Measurements from ENCODE around the gene WFDC10B. TPM values are rescaled to one million over a fixed set of nuclear protein-coding genes. Genes with fewer than 3 reads are reported as not detected.

The WFDC10B gene
- total and polyA plus RNA-seq, 9 of the 15 experiments (the other 6 are each of a cell fraction or from before 2014, with no cell fraction given): not detected

DNA sequence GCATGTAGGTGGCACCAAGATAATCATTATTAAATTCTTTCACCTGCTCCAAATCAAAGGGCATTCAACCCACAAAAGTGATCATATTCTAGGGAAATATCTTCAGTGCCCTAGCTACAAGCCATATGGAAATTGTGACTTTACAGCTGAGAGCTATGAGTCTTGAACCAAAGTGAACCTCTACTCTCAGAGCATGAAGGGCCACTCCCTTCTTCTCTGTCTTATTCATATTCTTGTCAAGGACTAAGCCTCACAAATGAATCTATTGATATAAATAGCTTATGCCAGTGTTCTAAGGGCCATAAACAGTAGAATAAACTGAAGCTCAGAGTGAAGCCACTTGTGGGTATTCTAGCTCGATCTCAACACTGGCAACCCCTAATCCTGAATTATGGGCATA lies 46.9 kb upstream of the WFDC10B start:
- Histone ChIP-seq H3K4me1 (replicated peaks in 1 of 2; ENCODE audit: control insufficient read depth in 2 of 2, insufficient read depth in 2 of 2, low read length in 2 of 2) (no peaks in the 10 kb centered on the region), H3K9me3 (replicated peaks; ENCODE audit: control insufficient read depth, insufficient read depth, low read depth, low read length) (no peaks in the 10 kb centered on the region), H3K9me1 (ENCODE audit: control insufficient read depth, insufficient read depth, low read length) (no peaks in the 10 kb centered on the region), H3K9ac (ENCODE audit: insufficient read depth in 1 of 2, low read depth in 2 of 2, low read length in 2 of 2) (no peak overlapping the region), H3K27me3 (ENCODE audit: control insufficient read depth in 2 of 2, insufficient read depth in 2 of 2, low read length in 2 of 2) (peaks cover 3 to 4% of the 10 kb centered on the region in 2 experiments; a peak in 2 of 5 replicates), H3K4me3 (no peak overlapping the region), H3K36me3 (ENCODE audit: control insufficient read depth, insufficient read depth, low read length) (no peaks in the 10 kb centered on the region), H3K79me2 (ENCODE audit: control insufficient read depth, insufficient read depth, low read length) (no peaks in the 10 kb centered on the region), H3K4me2 (ENCODE audit: insufficient read depth, low read length) (no peak overlapping the region), H2AFZ (ENCODE audit: low read depth, low read length) (no peak overlapping the region), H4K20me1 (replicated peaks; ENCODE audit: control insufficient read depth, insufficient read depth, low read length) (no peaks in the 10 kb centered on the region), H3K27ac (ENCODE audit: extremely low read depth, low read depth, low read length) (no peak overlapping the region)
- ChIA-PET POLR2A (no interaction called here), CTCF (ENCODE audit: low intra/inter-chr PET ratio) (no interaction called here)
- in situ Hi-C loops (cut with MboI) (no loop called here), intact Hi-C loops (cut with micrococcal nuclease) (no loop called here)
- no peak for TF ChIP-seq DMBX1 (CRISPR knock-in tag; IDR thresholded peaks at IDR 0.05; ENCODE audit: borderline replicate concordance)
- no peak for TF ChIP-seq TAL1 (IDR thresholded peaks at IDR 0.05)
- TF ChIP-seq ELF2 (CRISPR knock-in tag; IDR thresholded peaks at IDR 0.05): no peak
- TF ChIP-seq SRSF9 (IDR thresholded peaks at IDR 0.05; ENCODE audit: borderline replicate concordance, low read depth, low read length): no peak
- no peak for TF ChIP-seq ESRRB (CRISPR knock-in tag; IDR thresholded peaks at IDR 0.05; ENCODE audit: borderline replicate concordance)
- TF ChIP-seq HCFC1 (IDR thresholded peaks at IDR 0.05; ENCODE audit: low read depth, low read length): no peak
- no peak for TF ChIP-seq EWSR1 (IDR thresholded peaks at IDR 0.05; ENCODE audit: borderline replicate concordance, low read depth, partially characterized antibody)
- TF ChIP-seq OTX1 (CRISPR knock-in tag; IDR thresholded peaks at IDR 0.05): no peak
- TF ChIP-seq NCOR1 (IDR thresholded peaks at IDR 0.05): no peak
- TF ChIP-seq ZNF140 (CRISPR knock-in tag; IDR thresholded peaks at IDR 0.05): no peak
- TF ChIP-seq, protein P1, sequence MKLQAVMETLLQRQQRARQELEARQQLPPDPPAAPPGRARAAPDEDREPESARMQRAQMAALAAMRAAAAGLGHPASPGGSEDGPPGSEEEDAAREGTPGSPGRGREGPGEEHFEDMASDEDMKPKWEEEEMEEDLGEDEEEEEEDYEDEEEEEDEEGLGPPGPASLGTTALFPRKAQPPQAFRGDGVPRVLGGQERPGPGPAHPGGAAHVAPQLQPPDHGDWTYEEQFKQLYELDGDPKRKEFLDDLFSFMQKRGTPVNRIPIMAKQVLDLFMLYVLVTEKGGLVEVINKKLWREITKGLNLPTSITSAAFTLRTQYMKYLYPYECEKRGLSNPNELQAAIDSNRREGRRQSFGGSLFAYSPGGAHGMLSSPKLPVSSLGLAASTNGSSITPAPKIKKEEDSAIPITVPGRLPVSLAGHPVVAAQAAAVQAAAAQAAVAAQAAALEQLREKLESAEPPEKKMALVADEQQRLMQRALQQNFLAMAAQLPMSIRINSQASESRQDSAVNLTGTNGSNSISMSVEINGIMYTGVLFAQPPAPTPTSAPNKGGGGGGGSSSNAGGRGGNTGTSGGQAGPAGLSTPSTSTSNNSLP (IDR thresholded peaks at IDR 0.05; ENCODE audit: borderline replicate concordance, low read depth, low read length): no peak
- TF ChIP-seq RBBP5 (IDR thresholded peaks at IDR 0.05; ENCODE audit: borderline replicate concordance, insufficient read depth, low read length, poor library complexity, severe bottlenecking): no peak
- no peak for TF ChIP-seq GTF2E2 (tag; IDR thresholded peaks at IDR 0.05)
- TF ChIP-seq FOXK1 (CRISPR knock-in tag; IDR thresholded peaks at IDR 0.05; ENCODE audit: borderline replicate concordance): no peak
- TF ChIP-seq SP1 (CRISPR knock-in tag; IDR thresholded peaks at IDR 0.05): no peak
- TF ChIP-seq HDAC3 (IDR thresholded peaks at IDR 0.05; ENCODE audit: borderline replicate concordance, partially characterized antibody): no peak
- TF ChIP-seq, protein P2, sequence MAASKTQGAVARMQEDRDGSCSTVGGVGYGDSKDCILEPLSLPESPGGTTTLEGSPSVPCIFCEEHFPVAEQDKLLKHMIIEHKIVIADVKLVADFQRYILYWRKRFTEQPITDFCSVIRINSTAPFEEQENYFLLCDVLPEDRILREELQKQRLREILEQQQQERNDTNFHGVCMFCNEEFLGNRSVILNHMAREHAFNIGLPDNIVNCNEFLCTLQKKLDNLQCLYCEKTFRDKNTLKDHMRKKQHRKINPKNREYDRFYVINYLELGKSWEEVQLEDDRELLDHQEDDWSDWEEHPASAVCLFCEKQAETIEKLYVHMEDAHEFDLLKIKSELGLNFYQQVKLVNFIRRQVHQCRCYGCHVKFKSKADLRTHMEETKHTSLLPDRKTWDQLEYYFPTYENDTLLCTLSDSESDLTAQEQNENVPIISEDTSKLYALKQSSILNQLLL (CRISPR knock-in tag; IDR thresholded peaks at IDR 0.05; ENCODE audit: borderline replicate concordance): no peak
- no peak for TF ChIP-seq RUNX1 (IDR thresholded peaks at IDR 0.05; ENCODE audit: low read depth)
- TF ChIP-seq CEBPB (tag; IDR thresholded peaks at IDR 0.05): no peak
- TF ChIP-seq, protein P3, sequence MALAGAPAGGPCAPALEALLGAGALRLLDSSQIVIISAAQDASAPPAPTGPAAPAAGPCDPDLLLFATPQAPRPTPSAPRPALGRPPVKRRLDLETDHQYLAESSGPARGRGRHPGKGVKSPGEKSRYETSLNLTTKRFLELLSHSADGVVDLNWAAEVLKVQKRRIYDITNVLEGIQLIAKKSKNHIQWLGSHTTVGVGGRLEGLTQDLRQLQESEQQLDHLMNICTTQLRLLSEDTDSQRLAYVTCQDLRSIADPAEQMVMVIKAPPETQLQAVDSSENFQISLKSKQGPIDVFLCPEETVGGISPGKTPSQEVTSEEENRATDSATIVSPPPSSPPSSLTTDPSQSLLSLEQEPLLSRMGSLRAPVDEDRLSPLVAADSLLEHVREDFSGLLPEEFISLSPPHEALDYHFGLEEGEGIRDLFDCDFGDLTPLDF (CRISPR knock-in tag; IDR thresholded peaks at IDR 0.05): no peak
- BruUV-seq (replicated peaks): no TSS peak
- ATAC-seq: no peak
- DNase-seq (ENCODE audit: extremely low read depth in 1 of 4, low spot score in 3 of 4): no peak
- no peak for FAIRE-seq
- 6% methylated on average over 1 of the region's 1 CpG for WGBS (ENCODE audit: insufficient coverage, low coverage, missing lambda C conversion rate)

Data from K562 (cell line).